ENCODE measurements around the gene MFNG.
A peak's percentile ranks its signal among the peaks of the same experiment; 100 is the strongest.

Gene MFNG

DNA sequence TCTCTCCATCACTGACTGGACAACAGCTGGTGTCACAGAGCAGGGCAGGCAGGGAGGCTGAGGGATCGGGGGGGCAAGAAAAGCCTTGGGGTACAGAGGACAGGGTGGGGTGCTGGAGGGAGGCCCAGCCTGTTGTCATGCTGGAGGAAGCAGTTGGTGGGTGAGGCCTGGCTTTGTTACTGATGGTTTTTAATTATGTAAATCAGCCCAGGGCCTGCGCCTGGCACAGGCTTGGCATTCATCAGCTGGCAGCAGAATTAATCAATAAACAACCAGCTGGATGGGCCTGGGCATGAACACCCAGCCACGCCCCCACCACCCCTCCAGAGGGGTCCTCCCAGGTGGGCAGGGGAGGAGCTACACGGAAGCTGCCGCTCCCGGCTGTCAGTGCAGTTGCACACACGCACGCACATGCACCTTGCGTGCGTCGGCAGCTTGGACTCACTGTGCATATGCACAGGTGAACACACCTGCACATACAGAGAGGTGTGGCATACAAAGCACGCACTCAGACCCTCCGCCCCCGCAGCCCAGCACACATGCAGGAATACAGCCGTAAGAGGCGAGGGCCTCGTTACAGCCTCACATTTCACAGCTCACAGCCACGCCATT lies 37.6 kb downstream of the MFNG start:
- peak; percentile 78 for DNase-seq (ENCODE audit: low spot score)

DNA sequence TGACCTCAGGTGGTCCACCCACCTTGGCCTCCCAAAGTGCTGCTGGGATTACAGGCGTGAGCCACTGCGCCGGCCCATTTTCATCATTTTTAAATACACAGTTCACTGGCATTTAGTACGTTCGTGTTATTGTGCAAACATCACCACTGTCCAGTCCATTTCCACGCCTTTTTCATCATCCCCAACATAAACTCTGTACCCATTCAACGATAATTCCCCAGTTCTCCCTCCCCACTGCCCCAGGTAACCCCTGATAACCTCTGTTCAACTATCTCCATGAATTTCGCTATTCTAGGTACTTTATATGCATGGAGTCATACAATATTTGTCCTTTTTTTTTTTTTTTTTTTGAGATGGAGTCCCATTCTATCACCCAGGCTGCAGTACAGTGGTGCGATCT lies 40.7 kb downstream of the MFNG start:
- DNase-seq (ENCODE audit: low spot score), result no peak

DNA sequence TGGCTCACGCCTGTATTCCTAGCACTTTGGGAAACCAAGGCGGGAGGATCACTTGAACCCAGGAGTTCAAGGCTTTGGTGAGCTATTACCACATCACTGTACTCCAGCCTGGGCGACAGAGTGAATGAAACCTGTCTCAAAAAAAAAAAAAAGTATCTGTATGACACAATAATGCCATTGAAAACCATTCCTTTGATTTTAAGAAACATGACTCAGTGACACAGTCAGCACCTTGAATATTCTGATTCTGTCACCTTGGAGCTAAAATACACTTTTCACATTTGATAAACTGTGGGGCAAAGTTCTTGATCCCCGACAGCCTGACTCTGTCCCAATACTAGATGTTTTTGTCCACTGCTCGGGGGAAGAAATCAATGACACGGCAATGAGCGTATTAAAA lies 42.2 kb downstream of the MFNG start:
- DNase-seq (ENCODE audit: low spot score), result no peak

DNA sequence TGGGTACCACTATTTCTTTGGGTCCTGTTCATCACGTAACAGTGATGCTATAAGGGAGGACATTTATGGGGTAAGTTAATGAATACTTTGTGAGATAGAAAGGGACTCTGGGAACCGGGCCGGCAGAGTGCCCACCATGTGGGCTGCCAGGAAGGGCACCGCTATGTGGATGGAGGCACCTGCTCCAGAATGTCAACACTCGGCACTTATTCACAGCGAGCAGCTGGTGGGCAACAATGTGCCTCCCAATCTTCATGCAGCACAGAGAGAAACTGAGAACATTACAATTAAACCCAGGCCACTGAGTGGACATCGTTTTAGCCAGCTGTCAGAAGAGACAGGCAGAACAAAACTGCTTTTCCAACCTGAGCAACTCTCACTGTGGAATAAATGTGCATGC lies 43.1 kb downstream of the MFNG start:
- no peak for DNase-seq (ENCODE audit: low spot score)

DNA sequence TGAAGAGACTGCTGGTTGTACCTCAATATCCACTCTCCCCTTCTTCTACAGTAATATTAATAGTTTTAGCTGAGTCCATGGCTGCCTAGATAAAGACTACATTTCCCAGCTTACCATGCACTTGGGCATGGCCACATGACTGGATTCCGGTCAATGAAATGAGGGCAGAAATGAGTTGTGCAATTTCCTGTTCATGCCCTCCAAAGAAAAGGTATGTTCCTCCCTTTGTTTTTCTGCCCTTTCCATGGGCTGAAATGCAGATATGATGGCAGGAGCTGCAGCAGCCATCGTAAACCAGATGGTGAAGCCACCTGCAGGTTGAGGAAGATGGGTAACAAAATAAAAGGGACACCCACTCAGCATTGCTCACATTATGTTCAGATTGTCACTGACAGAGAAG lies 43.6 kb downstream of the MFNG start:
- no peak for DNase-seq (ENCODE audit: low spot score)

DNA sequence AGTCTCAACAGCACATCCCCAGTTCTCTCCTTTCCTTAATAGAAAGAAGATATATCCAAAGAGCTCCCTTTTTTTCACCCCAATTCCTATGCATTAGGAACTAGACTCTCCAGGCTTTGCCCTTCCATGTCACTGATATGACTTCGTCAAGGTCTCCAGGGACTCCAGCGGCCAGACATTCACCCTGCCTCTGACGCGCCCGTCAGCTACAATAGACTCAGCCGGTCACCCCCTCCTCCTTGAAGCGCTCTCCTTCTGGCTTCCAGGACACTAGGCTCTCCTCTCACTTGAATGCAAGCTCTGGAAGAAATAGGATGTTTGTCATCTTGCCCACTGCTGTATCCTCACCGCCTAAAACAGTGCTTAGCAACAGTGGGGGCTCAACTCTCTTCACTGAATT lies 44.0 kb downstream of the MFNG start:
- DNase-seq (ENCODE audit: low spot score), result no peak

DNA sequence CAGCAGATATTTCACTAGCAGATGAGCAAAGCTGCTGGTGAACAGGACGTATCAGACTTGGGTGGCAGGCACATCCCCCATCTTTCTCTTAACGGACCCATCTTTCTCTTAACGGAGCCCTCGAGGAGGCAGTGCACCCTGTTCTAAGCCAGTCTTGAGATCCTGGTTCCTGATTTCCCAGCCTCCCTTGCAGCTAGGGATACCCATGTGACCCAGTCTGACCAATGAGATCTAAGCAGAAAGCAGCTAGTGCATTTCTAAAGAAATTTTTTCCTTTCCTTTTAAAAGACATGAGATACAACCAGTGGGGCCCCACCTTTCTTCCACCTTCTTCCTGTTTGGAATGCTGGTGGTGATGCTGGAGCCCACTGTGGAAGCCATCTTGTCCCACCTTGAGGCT lies 45.3 kb downstream of the MFNG start:
- DNase-seq (ENCODE audit: low spot score), result no peak

DNA sequence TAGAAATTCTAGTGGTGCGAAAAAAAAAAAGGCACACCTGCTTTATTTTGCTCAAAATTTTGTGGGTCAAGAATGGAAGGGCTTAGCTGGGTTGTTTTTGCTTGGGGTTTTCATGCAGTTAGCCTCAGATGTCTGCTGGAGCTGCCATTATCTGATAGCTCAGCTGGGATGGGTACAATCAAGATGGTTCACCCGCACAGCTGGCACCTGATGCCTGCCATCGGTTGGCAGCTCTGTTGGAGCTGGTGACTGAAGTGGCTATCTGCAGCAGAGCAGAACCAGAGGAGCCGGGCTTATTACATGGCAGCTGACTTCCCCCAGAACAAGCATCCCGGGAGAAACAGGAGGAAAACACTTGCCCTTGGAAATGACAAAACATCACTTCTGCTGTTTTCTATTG lies 46.8 kb downstream of the MFNG start:
- no peak for DNase-seq (ENCODE audit: low spot score)

DNA sequence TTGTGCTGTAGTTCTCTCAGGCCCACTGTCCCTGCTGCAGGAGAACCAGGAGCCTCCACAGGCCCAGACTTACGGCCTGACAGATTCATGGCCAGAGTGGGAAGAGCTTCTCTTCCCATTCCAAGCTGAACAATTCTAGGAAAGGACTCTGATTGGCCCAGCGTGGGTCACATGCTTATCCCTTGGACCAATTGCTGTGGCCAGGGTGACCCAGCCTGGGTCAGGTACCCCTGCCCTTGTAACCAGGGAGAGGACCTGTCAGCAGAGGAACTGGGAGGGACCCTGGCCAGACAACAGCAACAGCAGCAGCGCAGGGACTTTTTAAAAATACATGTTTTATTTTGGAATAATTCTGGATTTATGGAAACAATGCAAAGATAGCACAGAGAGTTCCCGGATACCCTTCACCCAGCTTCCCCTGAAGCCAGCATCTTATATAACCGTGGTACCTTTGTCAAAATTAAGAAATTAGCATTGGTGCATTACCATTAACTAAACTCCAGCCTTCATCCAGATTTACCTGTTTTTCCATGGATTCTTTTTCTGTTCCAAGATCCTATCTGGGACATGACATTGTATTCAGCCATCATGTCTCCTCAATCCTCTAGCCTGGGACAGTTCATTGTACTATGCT lies 50.1 kb downstream of the MFNG start:
- no peak for DNase-seq (ENCODE audit: low spot score)

DNA sequence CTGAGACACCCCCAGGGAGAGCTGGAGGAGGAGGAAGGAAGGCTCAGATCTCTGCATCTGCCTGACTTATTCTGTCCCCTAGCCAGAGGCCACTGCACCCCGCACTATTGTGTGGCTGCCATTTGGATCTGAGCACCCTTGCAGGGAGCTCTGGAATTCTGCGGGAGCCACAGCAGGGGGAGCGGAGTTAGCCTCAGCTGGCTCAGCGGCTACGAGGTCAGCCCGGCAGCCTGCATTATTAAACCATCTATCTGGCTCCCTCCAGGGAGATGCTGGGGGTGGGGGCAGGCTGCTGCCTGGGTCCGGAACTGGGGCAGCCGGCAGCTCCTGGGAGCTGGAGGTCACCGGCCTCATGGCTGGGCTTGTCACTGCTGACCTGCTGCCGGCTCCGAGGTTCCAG lies 52.4 kb downstream of the MFNG start:
- no peak for DNase-seq (ENCODE audit: low spot score)

DNA sequence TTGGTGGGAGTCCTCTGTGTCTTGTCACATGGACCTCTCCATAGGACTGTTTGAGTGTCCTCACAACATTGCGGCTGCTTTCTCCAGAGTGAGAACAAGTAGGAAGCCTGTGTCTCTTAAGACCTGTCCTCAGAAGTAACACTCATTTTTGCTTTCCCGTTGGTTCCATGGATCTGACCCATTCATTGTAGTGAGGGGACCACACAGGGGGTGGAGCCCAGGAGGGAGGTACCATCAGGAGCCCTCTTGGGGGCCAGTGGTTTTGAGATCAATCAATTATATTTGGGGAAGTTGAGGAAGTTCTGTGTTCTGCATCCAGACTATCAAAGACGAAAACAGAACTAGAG lies 53.5 kb downstream of the MFNG start:
- DNase-seq (ENCODE audit: low spot score), result no peak

DNA sequence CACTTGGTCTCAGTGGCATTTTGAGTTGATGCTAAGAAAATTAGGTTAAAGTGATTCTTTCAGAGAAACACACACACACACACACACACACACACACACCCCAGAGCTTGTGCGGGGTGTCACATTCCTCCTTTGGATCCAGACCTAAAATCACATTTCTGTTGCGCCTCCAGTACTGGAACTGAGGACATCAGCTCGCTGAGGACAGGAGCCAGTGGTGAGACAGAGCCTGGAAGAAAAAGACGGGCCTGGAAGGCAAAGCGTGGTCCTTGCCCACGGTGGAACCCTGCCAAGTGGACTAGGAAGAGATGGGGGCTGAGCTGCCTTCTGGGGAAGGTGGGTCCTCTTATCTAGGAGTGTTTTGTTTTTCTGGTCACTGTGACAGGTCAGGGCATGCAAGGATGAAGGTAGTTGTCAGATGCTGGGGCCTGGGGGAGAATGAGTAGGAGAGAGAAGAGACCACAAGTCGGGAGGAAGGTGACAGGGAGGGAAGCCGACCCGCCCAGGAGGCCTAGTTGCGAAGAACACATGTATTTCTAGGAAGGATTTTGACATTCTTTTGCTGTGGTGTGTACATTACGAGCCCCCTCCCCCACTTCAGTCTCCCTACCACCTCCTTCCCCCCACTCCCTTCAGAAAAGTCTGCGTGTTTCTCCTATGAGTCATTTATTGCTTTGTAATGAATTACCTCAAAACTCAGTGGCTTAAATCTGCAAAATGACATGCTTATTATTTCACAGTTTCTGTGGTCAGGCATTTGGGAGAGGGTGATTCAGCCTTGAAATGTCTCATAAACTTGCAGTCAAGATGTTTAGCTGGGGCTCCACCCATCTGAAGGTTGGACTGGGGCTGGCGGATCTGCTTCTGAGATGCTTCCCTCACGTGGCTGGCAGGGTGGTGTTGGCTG lies 54.1 kb downstream of the MFNG start:
- peak; percentile 91 for DNase-seq (ENCODE audit: low spot score)

DNA sequence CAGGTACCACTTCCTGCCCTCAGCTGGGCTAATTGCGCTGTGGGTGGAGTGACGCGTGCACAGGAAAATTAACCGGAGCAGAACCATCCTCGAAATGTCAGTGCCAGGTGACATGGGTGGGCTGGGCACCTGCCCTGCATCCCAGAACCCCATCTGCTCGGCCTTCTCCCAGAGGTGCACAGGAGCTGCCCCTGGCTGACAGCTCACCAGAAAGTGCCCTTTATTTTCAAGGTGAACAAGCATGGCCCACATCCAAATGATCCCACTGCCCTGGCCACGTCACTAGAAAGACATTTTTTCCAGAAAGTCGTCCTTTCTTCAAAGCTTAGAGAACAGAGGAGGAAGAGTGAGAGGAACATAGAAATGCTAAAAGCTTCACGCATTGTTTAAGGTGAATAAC lies 54.8 kb downstream of the MFNG start:
- peak; percentile 59 for DNase-seq (ENCODE audit: low spot score)

DNA sequence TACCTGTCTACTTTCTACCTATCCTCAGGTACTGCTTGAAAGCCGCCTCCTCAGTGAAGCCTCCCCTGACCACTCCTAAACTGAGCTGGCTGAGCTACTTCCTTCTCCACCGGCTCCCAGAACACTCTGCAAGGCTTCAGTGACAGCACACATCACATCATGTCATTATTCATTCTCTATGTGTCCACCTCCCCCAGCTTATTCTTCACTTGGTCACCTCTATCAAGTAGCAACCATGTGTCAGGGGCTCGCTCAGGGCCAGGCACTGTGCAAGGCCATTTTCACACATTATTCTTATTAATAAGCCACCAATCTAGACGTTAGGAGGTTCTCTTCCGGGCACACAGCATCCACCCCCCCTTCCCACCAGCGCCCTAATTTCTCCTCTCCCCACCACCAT lies 55.2 kb downstream of the MFNG start:
- no peak for DNase-seq (ENCODE audit: low spot score)

DNA sequence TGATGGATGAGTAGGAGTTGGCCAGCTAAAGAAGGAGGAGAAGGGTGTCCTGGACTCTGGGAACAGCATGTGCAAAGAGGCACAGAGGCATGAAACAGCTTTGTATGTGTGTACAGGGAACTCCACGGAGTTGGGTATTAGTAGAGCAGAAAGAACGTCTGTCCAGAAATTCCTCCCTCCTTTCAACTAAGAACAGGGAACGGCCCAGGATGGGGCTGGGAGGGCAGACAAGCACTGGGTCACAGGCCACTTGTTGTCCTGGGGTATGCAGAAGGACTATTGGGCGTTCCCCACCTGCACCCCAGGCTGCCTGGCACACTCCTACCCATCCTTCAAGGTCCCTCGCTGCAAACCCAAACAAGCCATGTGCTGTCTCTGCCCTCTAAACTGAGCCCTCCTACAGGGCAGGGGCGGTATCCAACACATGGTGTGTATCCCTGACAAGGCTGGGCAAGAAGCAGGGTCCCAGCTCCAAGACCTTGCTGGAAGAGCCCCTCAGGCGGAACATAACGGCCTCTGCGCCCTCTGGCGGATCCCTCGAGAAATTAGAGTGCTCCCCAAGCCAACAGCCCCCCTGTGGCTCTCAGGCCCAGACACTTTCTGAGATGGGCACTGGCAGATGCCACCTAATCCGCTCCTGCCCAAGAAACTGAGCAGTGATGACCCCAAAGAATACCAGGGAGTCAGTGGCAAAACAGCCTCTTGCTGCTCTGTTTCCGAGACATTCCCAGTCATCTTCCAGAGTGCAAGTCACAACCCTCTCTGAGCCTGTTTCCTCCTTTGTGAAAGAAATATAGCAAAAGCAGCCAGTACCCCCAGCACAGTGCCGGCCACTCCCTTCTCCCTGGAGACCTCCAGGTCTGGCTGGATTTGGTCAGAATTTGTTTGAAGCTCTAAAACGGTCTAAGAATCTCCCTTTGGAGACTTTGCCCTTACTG lies 57.3 kb downstream of the MFNG start:
- DNase-seq (ENCODE audit: low spot score), result no peak

DNA sequence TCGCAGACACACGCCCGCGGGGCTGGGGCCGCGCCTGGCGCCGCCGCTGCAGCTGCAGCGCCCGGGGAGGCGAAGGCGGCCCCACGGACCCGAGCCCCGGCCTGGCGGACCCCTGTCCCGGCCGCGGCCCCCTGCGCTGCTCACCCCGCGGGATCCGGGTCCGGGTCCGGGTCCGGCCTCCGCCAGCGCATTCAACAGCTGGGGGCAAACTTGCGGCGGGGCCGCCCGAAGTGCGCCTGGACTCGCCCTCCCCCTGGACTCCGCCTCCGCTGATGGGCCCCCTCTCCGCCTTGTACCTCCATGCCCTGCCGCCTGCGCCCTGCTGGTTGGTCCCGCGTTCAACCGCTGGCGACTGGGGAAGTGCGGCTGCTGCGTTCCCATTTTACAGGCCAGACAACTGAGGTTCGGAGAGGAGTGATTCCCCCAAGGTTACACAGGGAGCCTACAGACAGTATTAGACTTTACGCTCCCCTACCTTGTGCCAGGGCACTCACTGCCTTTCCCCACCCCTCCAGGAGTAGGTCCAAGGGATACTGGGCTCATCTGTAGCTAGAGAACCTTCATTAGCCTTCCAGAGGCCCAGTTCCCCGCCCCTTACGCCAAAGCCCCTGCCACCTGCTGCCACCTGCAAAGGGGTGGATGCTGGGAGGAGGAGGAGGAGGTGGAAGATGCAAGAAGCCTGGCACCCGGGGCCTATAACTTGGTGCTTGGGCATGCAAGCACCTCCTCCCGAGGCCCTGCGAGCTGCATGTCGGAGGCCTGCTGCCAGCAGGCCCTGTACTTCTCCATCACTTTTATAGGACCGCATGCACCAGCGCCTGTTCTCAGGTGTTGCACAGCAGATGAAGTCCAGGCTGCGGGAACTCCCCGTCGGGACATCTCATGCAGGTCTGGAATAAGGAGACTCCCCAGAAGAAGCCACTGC lies 58.2 kb downstream of the MFNG start:
- no peak for DNase-seq (ENCODE audit: low spot score)

DNA sequence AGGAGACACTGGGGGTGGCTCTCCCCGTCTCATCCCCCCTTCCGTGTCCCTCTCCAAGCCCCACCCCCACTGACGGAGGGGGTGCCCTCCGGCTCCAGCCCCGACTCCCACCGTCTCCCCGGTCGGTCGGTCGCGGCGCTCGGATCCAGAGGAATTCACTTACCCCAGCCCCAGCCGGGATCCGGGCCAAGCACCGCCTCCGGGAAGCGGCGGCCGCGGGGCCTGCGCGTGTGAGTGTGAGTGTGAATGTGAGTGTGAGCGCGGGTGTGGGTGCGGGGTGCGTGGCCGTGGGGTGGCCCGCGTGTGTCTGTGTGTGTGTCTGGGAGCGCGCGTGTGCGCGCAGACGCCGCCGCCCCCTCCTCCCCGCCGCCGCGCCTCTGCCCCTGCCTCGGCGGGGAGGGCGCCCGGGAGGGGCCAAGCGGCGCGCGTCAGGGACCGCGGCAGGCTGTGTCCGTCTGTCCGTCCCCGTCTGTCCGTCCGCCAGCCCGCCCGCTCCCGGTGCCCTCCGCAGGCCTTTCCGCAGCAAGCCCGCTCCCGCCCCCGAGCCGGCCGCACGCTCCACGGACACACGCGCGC lies 59.0 kb downstream of the MFNG start, which contains the start of gene ELFN2:
Gene ELFN2, minus strand, starts transcription at position 345 of the 576 bp plus-strand sequence. CDS start 51,945 bp downstream, outside the sequence.
- DNase-seq (ENCODE audit: low spot score), result no peak

DNA sequence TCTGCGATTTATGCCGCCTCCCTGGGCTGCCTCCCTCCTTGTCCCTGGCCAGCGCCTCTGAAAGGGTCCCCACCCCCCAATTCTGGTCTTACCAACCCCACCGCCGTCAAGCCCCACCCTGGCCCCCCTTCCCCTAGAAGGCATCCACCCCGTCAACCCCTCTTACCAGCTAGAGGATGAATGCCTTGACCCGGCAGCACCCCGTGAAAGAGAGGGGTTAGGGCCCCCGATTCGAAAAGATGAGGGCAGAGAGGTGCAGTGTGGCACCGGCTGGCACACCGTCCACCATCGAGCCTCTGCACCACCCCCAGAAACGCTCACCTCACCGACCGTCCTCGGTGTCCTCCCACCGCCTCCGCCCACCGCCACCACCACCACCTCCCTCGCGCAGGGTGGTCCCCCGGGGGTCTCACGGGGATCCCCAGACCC lies 59.5 kb downstream of the MFNG start:
- DNase-seq (ENCODE audit: low spot score), result no peak

DNA sequence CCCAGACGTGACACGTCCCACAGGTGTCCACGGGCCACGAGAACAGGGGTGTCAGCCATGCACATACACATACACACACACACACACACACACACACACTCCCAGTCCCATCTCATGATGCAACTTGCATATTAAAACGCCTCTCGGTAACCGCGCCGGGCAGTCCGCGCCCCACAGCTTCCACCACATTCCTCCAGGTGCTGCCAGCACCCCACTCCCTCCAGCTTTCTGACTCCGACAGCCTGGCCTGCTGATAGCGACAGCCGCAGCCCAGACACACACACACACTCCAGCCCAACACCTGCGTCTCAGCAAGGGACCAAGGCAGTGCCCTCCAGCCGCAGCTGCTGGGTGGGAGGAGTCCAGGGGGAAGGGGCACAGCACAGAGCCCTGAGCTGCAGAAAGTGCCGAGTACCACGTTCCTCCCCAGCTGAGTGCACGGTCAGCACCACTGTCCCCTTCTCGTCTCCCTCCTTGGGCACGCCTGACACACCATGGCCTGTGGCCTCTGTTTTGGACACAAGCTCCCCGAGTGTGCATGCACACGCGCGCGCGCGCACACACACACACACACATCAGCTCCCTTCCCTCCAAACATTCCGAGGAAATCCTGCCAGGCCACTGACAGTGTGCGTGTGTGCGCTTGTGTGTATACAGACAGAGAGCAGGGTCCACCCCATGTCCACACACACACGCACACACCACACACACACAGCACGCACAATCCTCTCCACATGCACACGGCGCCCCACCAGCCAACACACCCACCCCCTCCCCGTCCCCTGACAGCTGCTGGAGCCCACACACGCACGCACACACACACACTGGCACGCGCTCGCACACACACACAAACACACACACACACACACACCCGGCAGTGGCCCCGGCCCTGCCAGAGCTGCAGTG lies 60.1 kb downstream of the MFNG start:
- DNase-seq (ENCODE audit: low spot score), result peak; percentile 82

DNA sequence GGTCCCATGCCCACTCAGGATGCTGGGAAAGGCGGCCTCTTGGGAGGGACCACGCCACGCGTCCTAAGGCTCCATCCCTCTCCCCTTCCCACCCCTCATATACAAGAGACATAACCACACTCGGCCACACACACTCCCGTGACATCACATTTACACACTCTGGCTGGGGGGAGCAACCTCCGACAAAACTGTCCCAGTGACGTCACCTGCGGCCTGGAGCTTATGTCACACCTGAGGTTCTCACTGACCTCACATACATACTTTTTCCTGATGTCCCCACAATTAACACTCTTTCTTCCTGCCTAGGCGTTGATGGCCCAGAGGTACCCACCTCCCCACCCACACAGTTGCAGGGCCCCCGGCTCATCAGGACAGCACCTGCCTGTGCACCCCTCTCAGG lies 60.8 kb downstream of the MFNG start:
- no peak for DNase-seq (ENCODE audit: low spot score)

Measured in SW480 (cell line).